Adrenal gland (tissue), 12 donors: Measurements from ENCODE around the gene CLIP2. TPM values are rescaled to one million over a fixed set of nuclear protein-coding genes. Genes with fewer than 3 reads are reported as not detected.

Source experiments
- DNase-seq, 7 donors: peaks; one replicate each; pipeline ENCODE4 v3.0.0-alpha.2; 2019 to 2020
- H3K27ac ChIP-seq, 5 donors: fragments of 200-600 bp; sonication (generic) in 4 of 5; 1 replicate in 3 of 5; 2 replicates in 2 of 5; pipeline versions ENCODE4 v1.5.1 to v1.8.0; 2016 to 2020; ENCODE audit warnings: mild to moderate bottlenecking in 1 of 5
- H3K27me3 ChIP-seq: fragments of 200-600 bp; 2 replicates; pipeline ENCODE4 v1.8.0; 2021
- H3K36me3 ChIP-seq, 2 donors: fragments of 200-600 bp; replicated peaks in 1 of 2; 1 replicate in 1 of 2; 2 replicates in 1 of 2; pipeline versions ENCODE4 v1.5.1 to v1.8.0; 2018 to 2022
- H3K4me1 ChIP-seq, 2 donors: fragments of 200-600 bp; replicated peaks in 1 of 2; 1 replicate in 1 of 2; 2 replicates in 1 of 2; pipeline versions ENCODE4 v1.5.1 to v1.8.0; 2018 to 2021
- H3K4me3 ChIP-seq, 4 donors: fragments of 200-600 bp; sonication (generic) in 3 of 4; one replicate each; pipeline ENCODE4 v1.5.1; 2016 to 2018
- H3K9me3 ChIP-seq, 3 donors: fragments of 200-600 bp; sonication (generic) in 1 of 3; replicated peaks in 1 of 3; 1 replicate in 2 of 3; 2 replicates in 1 of 3; pipeline versions ENCODE4 v1.5.1 to v1.8.0; 2016 to 2021
- POLR2A ChIP-seq, 2 donors: fragments of 450-650 bp; IDR thresholded peaks; one replicate each; pipeline ENCODE4 v1.6.1; 2017; ENCODE audit warnings: antibody characterized with exemption in 2 of 2, mild to moderate bottlenecking in 2 of 2, moderate library complexity in 1 of 2
- WGBS, 4 donors: extraction: QIAGEN DNeasy Blood & Tissue Kit in 2 of 4; methylation state at CpG; one replicate each; pipeline versions ENCODE4 v1.1.5 to v1.1.7; 2013 to 2017; 5-methylcytosine and 5-hydroxymethylcytosine counted together
- intact Hi-C, 2 donors: fragments of 100-400 bp; cut with DNase I; formaldehyde crosslinking; loops; one replicate each; pipeline versions ENCODE4 v1.14.1 to v1.15.0; 2022 to 2023
- polyA plus RNA-seq, 3 donors: library from polyadenylated mRNA; stranded (reverse); fragments of 200-250 nt in 2 of 3; fragments of 350-450 nt in 1 of 3; fragmentation: Illumina TruSeq in 1 of 3; extraction: RNeasy Lipid Tissue Mini Kit (QIAGEN cat#74804) in 1 of 3; gene quantifications; one replicate each; pipeline ENCODE4 v1.2.3, GENCODE V29; 2013 to 2014
- total RNA-seq, 9 donors: library from RNA; depleted of rRNA in 4 of 9; stranded (reverse); fragments of >200 nt in 4 of 9; fragments of 120-200 nt in 1 of 9; fragmentation: NEBNext Ultra II Directional in 1 of 9; extraction: Animal tissue kit (Norgen Biotek cat#: 25700) in 1 of 9; gene quantifications; one replicate each; pipeline versions ENCODE4 v1.1.0 to v1.2.4, GENCODE V29; 2013 to 2023
- TF ChIP-seq, protein P1 (sequence below), 6 experiments: fragments of 450-650 bp in 4 of 6; fragments of 200-600 bp in 2 of 6; sonication (generic) in 1 of 6; IDR thresholded peaks; 1 replicate in 5 of 6; 2 replicates in 1 of 6; pipeline versions ENCODE4 v1.5.1 to v1.8.0; 2016 to 2021; ENCODE audit warnings: antibody characterized with exemption in 6 of 6, mild to moderate bottlenecking in 2 of 6, moderate library complexity in 1 of 6
- donor health status: healthy with polysubstance abuse.
- donor health status: Bipolar disorder and iron deficiency.
- donor health status: DM: yes; HTN: yes; CAD: no.
- donor health status: DM: no; HTN: no; CAD: no.
- donor health status: DM: no; HTN: no; CAD: no.
- donor health status: DM: yes; HTN: yes; CAD: no.

Gene CLIP2
- total and polyA plus RNA-seq, 12 donors = 6.8 to 48.6 (median 25.6) TPM

GRCh38 chr7:74288034-74288881, 949 bp upstream of the CLIP2 start:
- peak overlapping the region in 3 of 5 donors; percentile 22 to 87 (median 39) for H3K27ac ChIP-seq
- no peak for TF ChIP-seq POLR2A (IDR thresholded peaks at IDR 0.05)
- TF ChIP-seq, protein P1, sequence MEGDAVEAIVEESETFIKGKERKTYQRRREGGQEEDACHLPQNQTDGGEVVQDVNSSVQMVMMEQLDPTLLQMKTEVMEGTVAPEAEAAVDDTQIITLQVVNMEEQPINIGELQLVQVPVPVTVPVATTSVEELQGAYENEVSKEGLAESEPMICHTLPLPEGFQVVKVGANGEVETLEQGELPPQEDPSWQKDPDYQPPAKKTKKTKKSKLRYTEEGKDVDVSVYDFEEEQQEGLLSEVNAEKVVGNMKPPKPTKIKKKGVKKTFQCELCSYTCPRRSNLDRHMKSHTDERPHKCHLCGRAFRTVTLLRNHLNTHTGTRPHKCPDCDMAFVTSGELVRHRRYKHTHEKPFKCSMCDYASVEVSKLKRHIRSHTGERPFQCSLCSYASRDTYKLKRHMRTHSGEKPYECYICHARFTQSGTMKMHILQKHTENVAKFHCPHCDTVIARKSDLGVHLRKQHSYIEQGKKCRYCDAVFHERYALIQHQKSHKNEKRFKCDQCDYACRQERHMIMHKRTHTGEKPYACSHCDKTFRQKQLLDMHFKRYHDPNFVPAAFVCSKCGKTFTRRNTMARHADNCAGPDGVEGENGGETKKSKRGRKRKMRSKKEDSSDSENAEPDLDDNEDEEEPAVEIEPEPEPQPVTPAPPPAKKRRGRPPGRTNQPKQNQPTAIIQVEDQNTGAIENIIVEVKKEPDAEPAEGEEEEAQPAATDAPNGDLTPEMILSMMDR (IDR thresholded peaks at IDR 0.05) = no peak

GRCh38 chr7:74289659-74290552, 699 bp downstream of the CLIP2 start:
- Histone ChIP-seq H3K4me3 (peak overlapping the region; percentile 40 to 98 (median 50)), H3K27me3 (no peaks in the 10 kb centered on the region), H3K27ac (peak overlapping the region in 3 of 5 donors; percentile 39 to 87 (median 76)), H3K36me3 (no peaks in the 10 kb centered on the region), H3K4me1 (peaks cover 25 to 36% of the 10 kb centered on the region in 2 donors), H3K9me3 (no peaks in the 10 kb centered on the region)
- intact Hi-C loops = loop anchor here in 1 of 2 donors (5.0 to 10.0 kb wide), 3 partner anchors 38 to 105 kb away; partner anchors contain the start of gene RFC2
- 0 to 3% (median 2%) methylated on average over 10 to 60 of the region's 60 CpGs for WGBS, 4 donors
- peak in 5 of 7 donors; percentile 44 to 66 (median 51) for DNase-seq
- no peak for TF ChIP-seq POLR2A (IDR thresholded peaks at IDR 0.05)
- TF ChIP-seq, protein P1 (IDR thresholded peaks at IDR 0.05) = peak in 1 of 6 experiments; percentile 3

More at GRCh38 chr7:74288034-74288881, 949 bp upstream of the CLIP2 start:
- no peaks in the 10 kb centered on the region for H3K27me3 ChIP-seq
- intact Hi-C loops = no loop called here
- peak in 1 of 7 donors; percentile 63 for DNase-seq
- H3K4me1 ChIP-seq = peaks cover 17 to 26% of the 10 kb centered on the region in 2 donors
- 48 to 56% (median 55%) methylated on average over 14 to 20 of the region's 20 CpGs for WGBS, 4 donors
- H3K36me3 ChIP-seq = no peaks in the 10 kb centered on the region
- peak overlapping the region in 2 of 4 donors; percentile 26 to 98 for H3K4me3 ChIP-seq
- H3K9me3 ChIP-seq = no peaks in the 10 kb centered on the region

DNA sequence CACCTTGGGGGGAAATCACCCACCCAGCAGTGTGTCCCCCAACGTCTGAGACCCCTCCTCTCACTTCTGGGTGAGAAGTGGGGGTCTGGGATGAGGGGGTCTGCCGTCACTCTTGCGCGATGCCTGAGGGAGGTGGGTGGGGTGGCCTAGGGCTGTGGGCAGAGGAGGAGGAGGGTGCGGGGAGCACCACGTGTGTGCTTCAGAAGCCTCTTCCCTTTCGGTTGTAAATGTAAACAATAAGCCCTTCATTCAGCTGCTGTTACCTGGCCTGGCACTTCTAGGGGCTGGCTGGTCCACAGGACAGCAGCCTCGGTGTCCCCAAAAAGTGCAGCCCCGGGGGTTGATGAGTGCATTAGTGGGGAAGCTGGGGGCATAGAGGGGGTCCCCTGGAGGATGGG, 1.3 kb downstream of the CLIP2 start:
- intact Hi-C loops = loop anchor here in 1 of 2 donors (5.0 to 10.0 kb wide), 3 partner anchors 38 to 104 kb away; partner anchors contain the start of gene RFC2
- Histone ChIP-seq H3K4me1 (peaks cover 27 to 42% of the 10 kb centered on the region in 2 donors), H3K9me3 (no peaks in the 10 kb centered on the region), H3K27ac (peak overlapping the region in 3 of 5 donors; percentile 39 to 87 (median 76)), H3K36me3 (no peaks in the 10 kb centered on the region), H3K4me3 (peak overlapping the region in 2 of 4 donors; percentile 57 to 98), H3K27me3 (no peaks in the 10 kb centered on the region)
- no peak for TF ChIP-seq POLR2A (IDR thresholded peaks at IDR 0.05)
- TF ChIP-seq, protein P1 (IDR thresholded peaks at IDR 0.05) = no peak
- 28 to 67% (median 37%) methylated on average over 5 to 9 of the region's 9 CpGs for WGBS, 4 donors
- no peak for DNase-seq
